DND-41 (cell line): ENCODE measurements around the gene MAPK1.

ENCODE experiments used
- EZH2 ChIP-seq: IDR thresholded peaks from 3 replicates; pipeline ENCODE4 v1.6.1; 2012; ENCODE audit warnings: borderline replicate concordance, low read depth, mild to moderate bottlenecking, moderate library complexity, low read length, inconsistent platforms; ENCODE audit not compliant: severe bottlenecking
- TF ChIP-seq, protein P1 (sequence below): IDR thresholded peaks from 2 replicates; pipeline ENCODE4 v1.5.1; 2012; ENCODE audit warnings: borderline replicate concordance, low read length, moderate library complexity, mild to moderate bottlenecking; ENCODE audit not compliant: poor library complexity, severe bottlenecking; ENCODE audit errors: extremely low read depth

DNA sequence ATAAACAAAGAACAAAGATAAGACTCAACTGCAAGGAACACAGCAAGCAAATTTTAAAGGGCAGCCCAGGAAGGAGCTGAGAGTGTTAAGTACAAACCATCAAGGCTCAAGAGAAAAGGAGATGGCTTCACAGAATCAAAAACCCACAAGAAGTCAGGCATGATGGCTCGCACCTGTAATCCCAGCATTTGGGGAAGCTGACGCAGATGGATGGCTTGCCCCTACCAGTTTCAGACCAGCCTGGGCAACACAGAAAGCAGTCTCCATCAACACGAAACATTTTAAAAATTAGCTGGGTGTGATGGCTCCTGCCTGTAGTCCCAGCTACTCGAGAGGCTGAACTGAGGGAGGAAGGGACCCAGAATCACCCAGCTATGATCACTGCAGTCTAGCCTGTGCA lies 32.6 kb downstream of the MAPK1 start:
- TF ChIP-seq, protein P1, sequence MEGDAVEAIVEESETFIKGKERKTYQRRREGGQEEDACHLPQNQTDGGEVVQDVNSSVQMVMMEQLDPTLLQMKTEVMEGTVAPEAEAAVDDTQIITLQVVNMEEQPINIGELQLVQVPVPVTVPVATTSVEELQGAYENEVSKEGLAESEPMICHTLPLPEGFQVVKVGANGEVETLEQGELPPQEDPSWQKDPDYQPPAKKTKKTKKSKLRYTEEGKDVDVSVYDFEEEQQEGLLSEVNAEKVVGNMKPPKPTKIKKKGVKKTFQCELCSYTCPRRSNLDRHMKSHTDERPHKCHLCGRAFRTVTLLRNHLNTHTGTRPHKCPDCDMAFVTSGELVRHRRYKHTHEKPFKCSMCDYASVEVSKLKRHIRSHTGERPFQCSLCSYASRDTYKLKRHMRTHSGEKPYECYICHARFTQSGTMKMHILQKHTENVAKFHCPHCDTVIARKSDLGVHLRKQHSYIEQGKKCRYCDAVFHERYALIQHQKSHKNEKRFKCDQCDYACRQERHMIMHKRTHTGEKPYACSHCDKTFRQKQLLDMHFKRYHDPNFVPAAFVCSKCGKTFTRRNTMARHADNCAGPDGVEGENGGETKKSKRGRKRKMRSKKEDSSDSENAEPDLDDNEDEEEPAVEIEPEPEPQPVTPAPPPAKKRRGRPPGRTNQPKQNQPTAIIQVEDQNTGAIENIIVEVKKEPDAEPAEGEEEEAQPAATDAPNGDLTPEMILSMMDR = no peak
- TF ChIP-seq EZH2 = no peak
